H1 (cell line): Measurements from ENCODE around the gene MEN1. TPM values are rescaled to one million over a fixed set of nuclear protein-coding genes. Genes with fewer than 3 reads are reported as not detected.

Experiments
- CTCF ChIA-PET: fragments of 300-600 bp; sonication (Branson Sonifier 250); formaldehyde crosslinking; loops from one replicate; lab custom pipeline; 2021; ENCODE audit not compliant: partially characterized antibody; lab: Charles Lee
- POLR2A ChIA-PET: fragments of 300-600 bp; sonication (Branson Sonifier 250); formaldehyde crosslinking; loops from one replicate; lab custom pipeline; 2021; ENCODE audit warnings: inconsistent platforms; ENCODE audit not compliant: partially characterized antibody; lab: Charles Lee
- DNase-seq, 2 experiments: peaks; one replicate each; pipeline versions ENCODE4 v3.0.0 to v3.0.0-alpha.2; 2010 to 2022; ENCODE audit warnings: low spot score in 2 of 2, low read depth in 1 of 2, mixed read lengths in 1 of 2
- FAIRE-seq: peaks from 2 replicates; lab custom pipeline; 2011; peaks lifted over from hg19 to GRCh38; lab: Jason Lieb, UNC
- H2AFZ ChIP-seq: 2 replicates; pipeline ENCODE4 v1.8.1; 2012; ENCODE audit warnings: low read length, inconsistent platforms
- H2AK5ac ChIP-seq: 2 replicates; pipeline ENCODE4 v1.6.1; 2013; ENCODE audit warnings: low read depth, low read length
- H2BK120ac ChIP-seq: replicated peaks from 2 replicates; pipeline ENCODE3; 2013; ENCODE audit warnings: low read depth, low read length, inconsistent platforms
- H2BK12ac ChIP-seq: 2 replicates; pipeline ENCODE4 v1.6.1; 2013; ENCODE audit warnings: low read depth, low read length
- H2BK15ac ChIP-seq: 2 replicates; pipeline ENCODE4 v1.6.1; 2013; ENCODE audit warnings: low read length
- H2BK20ac ChIP-seq: 2 replicates; pipeline ENCODE4 v1.6.1; 2013; ENCODE audit warnings: low read length
- H2BK5ac ChIP-seq: 2 replicates; pipeline ENCODE4 v1.6.1; 2013; ENCODE audit warnings: low read depth, low read length
- H3K14ac ChIP-seq: 2 replicates; pipeline ENCODE4 v1.6.1; 2013; ENCODE audit warnings: inconsistent platforms; ENCODE audit not compliant: insufficient read length
- H3K18ac ChIP-seq: 2 replicates; pipeline ENCODE4 v1.6.1; 2013; ENCODE audit warnings: low read length; ENCODE audit errors: extremely low read depth
- H3K23ac ChIP-seq: 2 replicates; pipeline ENCODE4 v1.6.1; 2013; ENCODE audit warnings: inconsistent platforms; ENCODE audit not compliant: insufficient read length
- H3K23me2 ChIP-seq: 2 replicates; pipeline ENCODE4 v1.6.1; 2013; ENCODE audit warnings: low read depth, low read length
- H3K27ac ChIP-seq: 2 replicates; pipeline ENCODE4 v1.6.1; 2011; ENCODE audit warnings: low read depth, low read length, inconsistent platforms
- H3K27me3 ChIP-seq, 4 experiments: replicated peaks in 1 of 4; 1 replicate in 1 of 4; 2 replicates in 3 of 4; pipeline versions ENCODE4 v1.6.1 to v1.8.1; 2011 to 2013; ENCODE audit warnings: low read length in 3 of 4, mild to moderate bottlenecking in 3 of 4, inconsistent platforms in 2 of 4, mixed read lengths in 2 of 4, moderate library complexity in 1 of 4; ENCODE audit not compliant: control insufficient read depth in 3 of 4, insufficient read depth in 3 of 4; ENCODE audit errors: extremely low read depth in 1 of 4
- H3K36me3 ChIP-seq, 4 experiments: 2 replicates each; pipeline versions ENCODE4 v1.6.1 to v1.8.1; 2011 to 2013; ENCODE audit warnings: mild to moderate bottlenecking in 4 of 4, low read length in 3 of 4, moderate library complexity in 2 of 4, control low read depth in 1 of 4, inconsistent platforms in 1 of 4; ENCODE audit not compliant: insufficient read depth in 4 of 4, control insufficient read depth in 2 of 4
- H3K4ac ChIP-seq: replicated peaks from 2 replicates; pipeline ENCODE3; 2013; ENCODE audit warnings: low read length, low read depth, mixed read lengths, inconsistent platforms; ENCODE audit not compliant: insufficient read length
- H3K4me1 ChIP-seq, 4 experiments: replicated peaks in 1 of 4; 1 replicate in 1 of 4; 2 replicates in 3 of 4; pipeline versions ENCODE4 v1.6.1 to v1.8.1; 2011 to 2013; ENCODE audit warnings: low read length in 3 of 4, inconsistent platforms in 2 of 4, mixed read lengths in 1 of 4; ENCODE audit not compliant: insufficient read depth in 4 of 4, control insufficient read depth in 3 of 4
- H3K4me2 ChIP-seq, 2 experiments: 2 replicates each; pipeline versions ENCODE4 v1.6.1 to v1.8.1; 2011 to 2013; ENCODE audit warnings: low read depth in 2 of 2, low read length in 2 of 2, control low read depth in 1 of 2, inconsistent platforms in 1 of 2, mild to moderate bottlenecking in 1 of 2; ENCODE audit not compliant: insufficient read depth in 1 of 2
- H3K4me3 ChIP-seq, 4 experiments: fragments of 200-600, 300-600 bp in 1 of 4; sonication (generic), shearing (Covaris generic), sonication (Bioruptor Twin) in 1 of 4; 2 replicates each; pipeline versions ENCODE4 v1.5.1 to v1.8.1; 2011 to 2016; ENCODE audit warnings: low read length in 4 of 4, low read depth in 3 of 4, control low read depth in 2 of 4, inconsistent platforms in 2 of 4, mild to moderate bottlenecking in 2 of 4, mixed read lengths in 1 of 4, moderate library complexity in 1 of 4; ENCODE audit not compliant: insufficient read depth in 2 of 4; ENCODE audit errors: extremely low read depth in 1 of 4
- H3K56ac ChIP-seq: replicated peaks from 2 replicates; pipeline ENCODE3; 2013; ENCODE audit warnings: low read depth, mild to moderate bottlenecking, mixed read lengths, low read length, inconsistent platforms; ENCODE audit not compliant: insufficient read length
- H3K79me1 ChIP-seq: 2 replicates; pipeline ENCODE4 v1.6.1; 2013; ENCODE audit warnings: low read depth, low read length, control low read depth
- H3K79me2 ChIP-seq, 2 experiments: 2 replicates each; pipeline versions ENCODE4 v1.6.1 to v1.8.1; 2012 to 2013; ENCODE audit warnings: low read length in 2 of 2, mild to moderate bottlenecking in 2 of 2, inconsistent platforms in 1 of 2; ENCODE audit not compliant: insufficient read depth in 2 of 2, control insufficient read depth in 1 of 2
- H3K9ac ChIP-seq, 4 experiments: replicated peaks in 1 of 4; 1 replicate in 1 of 4; 2 replicates in 3 of 4; pipeline versions ENCODE4 v1.6.1 to v1.8.1; 2011 to 2013; ENCODE audit warnings: low read depth in 3 of 4, low read length in 3 of 4, control low read depth in 2 of 4, mild to moderate bottlenecking in 2 of 4, moderate library complexity in 2 of 4, inconsistent platforms in 1 of 4; ENCODE audit errors: extremely low read depth in 1 of 4
- H3K9me3 ChIP-seq, 2 experiments: 2 replicates each; pipeline versions ENCODE4 v1.6.1 to v1.8.1; 2012 to 2013; ENCODE audit warnings: mild to moderate bottlenecking in 2 of 2, moderate library complexity in 2 of 2, control low read depth in 1 of 2, inconsistent platforms in 1 of 2, low read depth in 1 of 2, low read length in 1 of 2, mixed read lengths in 1 of 2; ENCODE audit not compliant: insufficient read depth in 2 of 2
- H4K20me1 ChIP-seq, 2 experiments: replicated peaks in 1 of 2; 2 replicates each; pipeline versions ENCODE3 to v1.8.1; 2011 to 2013; ENCODE audit warnings: inconsistent platforms in 2 of 2, low read length in 2 of 2, mild to moderate bottlenecking in 1 of 2; ENCODE audit not compliant: insufficient read depth in 2 of 2, control insufficient read depth in 1 of 2
- H4K5ac ChIP-seq: 2 replicates; pipeline ENCODE4 v1.6.1; 2013; ENCODE audit warnings: low read length, low read depth, mixed read lengths, inconsistent platforms; ENCODE audit not compliant: insufficient read length
- H4K8ac ChIP-seq: 2 replicates; pipeline ENCODE4 v1.8.0; 2013; ENCODE audit warnings: mild to moderate bottlenecking, moderate library complexity, low read length, inconsistent platforms; ENCODE audit not compliant: insufficient read depth; ENCODE audit errors: extremely low read depth
- H4K91ac ChIP-seq: replicated peaks from 2 replicates; pipeline ENCODE3; 2013; ENCODE audit warnings: low read length, mixed read lengths, inconsistent platforms; ENCODE audit not compliant: insufficient read length
- ASH2L ChIP-seq: fragments of 200-600, 300-600 bp; sonication (generic); IDR thresholded peaks from one replicate; pipeline ENCODE4 v1.7.1; 2017; ENCODE audit warnings: low read length
- ATF3 ChIP-seq: IDR thresholded peaks from 2 replicates; pipeline ENCODE4 v1.6.1; 2011; ENCODE audit warnings: low read depth, mild to moderate bottlenecking, low read length; ENCODE audit not compliant: insufficient read depth
- BACH1 ChIP-seq: IDR thresholded peaks from 2 replicates; pipeline ENCODE4 v1.6.1; 2012; ENCODE audit warnings: low read length, improper control_type of control experiment
- BRCA1 ChIP-seq: IDR thresholded peaks from 2 replicates; pipeline ENCODE4 v1.6.1; 2012; ENCODE audit warnings: low read depth, low read length, improper control_type of control experiment
- CHD2 ChIP-seq: IDR thresholded peaks from 2 replicates; pipeline ENCODE4 v1.6.1; 2012; ENCODE audit warnings: low read length, improper control_type of control experiment
- CREB1 ChIP-seq: IDR thresholded peaks from 2 replicates; pipeline ENCODE4 v1.6.1; 2012; ENCODE audit warnings: inconsistent platforms
- GABPA ChIP-seq: IDR thresholded peaks from 2 replicates; pipeline ENCODE4 v1.6.1; 2011; ENCODE audit warnings: mild to moderate bottlenecking, low read length, moderate library complexity, borderline replicate concordance; ENCODE audit not compliant: insufficient read depth
- HDAC2 ChIP-seq, 2 experiments: fragments of 300-600 bp in 1 of 2; sonication (generic) in 1 of 2; IDR thresholded peaks; 2 replicates each; pipeline ENCODE4 v1.6.1; 2011 to 2012; ENCODE audit warnings: low read depth in 2 of 2, low read length in 2 of 2, mild to moderate bottlenecking in 2 of 2, moderate library complexity in 2 of 2, borderline replicate concordance in 1 of 2, inconsistent platforms in 1 of 2
- POLR2A ChIP-seq, 2 experiments: IDR thresholded peaks; 1 replicate in 1 of 2; 2 replicates in 1 of 2; pipeline ENCODE4 v1.6.1; 2011; ENCODE audit warnings: low read depth in 2 of 2, low read length in 2 of 2, mild to moderate bottlenecking in 2 of 2; ENCODE audit errors: control extremely low read depth in 1 of 2
- RNF2 ChIP-seq: fragments of 200-900, 300-1000 bp; sonication (generic); IDR thresholded peaks from 2 replicates; pipeline ENCODE4 v1.7.1; 2016; ENCODE audit warnings: borderline replicate concordance, low read depth, mild to moderate bottlenecking, antibody characterized with exemption, low read length; ENCODE audit not compliant: poor library complexity, severe bottlenecking; ENCODE audit errors: missing control alignments
- SP2 ChIP-seq: IDR thresholded peaks from 2 replicates; pipeline ENCODE4 v1.6.1; 2012; ENCODE audit warnings: mild to moderate bottlenecking, low read length, inconsistent platforms
- SRF ChIP-seq: IDR thresholded peaks from 2 replicates; pipeline ENCODE4 v1.6.1; 2011; ENCODE audit warnings: mild to moderate bottlenecking, low read depth, low read length, moderate library complexity
- TAF1 ChIP-seq: IDR thresholded peaks from 2 replicates; pipeline ENCODE4 v1.6.1; 2011; ENCODE audit warnings: mild to moderate bottlenecking, low read depth, low read length
- TCF12 ChIP-seq: IDR thresholded peaks from 2 replicates; pipeline ENCODE4 v1.6.1; 2011; ENCODE audit warnings: low read depth, mild to moderate bottlenecking, low read length
- ZNF274 ChIP-seq: IDR thresholded peaks from 2 replicates; pipeline ENCODE4 v1.7.0; 2012; ENCODE audit warnings: low read length, borderline replicate concordance; ENCODE audit errors: extremely low read depth
- WGBS, 2 experiments: shearing (Covaris generic) in 1 of 2; methylation state at CpG; one replicate each; pipeline versions ENCODE4 v1.1.6 to v1.1.7; 2013 to 2015; ENCODE audit warnings: low lambda C conversion rate in 2 of 2, mixed read lengths in 2 of 2, inconsistent platforms in 1 of 2, low coverage in 1 of 2, missing lambda C conversion rate in 1 of 2; ENCODE audit not compliant: insufficient replicate concordance in 2 of 2, insufficient coverage in 1 of 2, insufficient read length in 1 of 2; ENCODE audit errors: extremely low coverage in 1 of 2, missing lambda C conversion rate in 1 of 2; 5-methylcytosine and 5-hydroxymethylcytosine counted together
- polyA plus RNA-seq, 7 experiments: library from polyadenylated mRNA; depleted of rRNA in 3 of 7; stranded (reverse) in 5 of 7; unstranded in 2 of 7; fragments of >200 nt in 5 of 7; fragments of 200-250 nt in 2 of 7; gene quantifications; 1 replicate in 5 of 7; 2 replicates in 1 of 7; 4 replicates in 1 of 7; pipeline versions ENCODE4 v1.2.1 to v1.2.3, GENCODE V29; 2011 to 2013; ENCODE audit warnings: missing spikeins in 2 of 7, mixed read lengths in 2 of 7
- total RNA-seq: library from RNA; stranded (reverse); fragmentation: NEBNext Ultra II Directional; extraction: Animal tissue kit (Norgen Biotek cat#: 25700); gene quantifications from 2 replicates; pipeline ENCODE4 v1.2.1, GENCODE V29; 2021

Gene MEN1
- total and polyA plus RNA-seq, 2 of the 8 experiments (the other 6 are each of a cell fraction or from before 2014, with no cell fraction given) = 47.2 to 56.3 TPM

- Histone ChIP-seq H2BK15ac (no peak overlapping the region), H2BK12ac (no peak overlapping the region), H3K9me3 (no peaks in the 10 kb centered on the region), H3K27ac (no peak overlapping the region), H3K4me2 (no peak overlapping the region), H2AK5ac (no peak overlapping the region), H3K27me3 (no peaks in the 10 kb centered on the region), H3K18ac (no peak overlapping the region), H3K14ac (no peak overlapping the region), H3K4ac (no peak overlapping the region), H4K91ac (no peak overlapping the region), H3K23me2 (no peaks in the 10 kb centered on the region), H4K20me1 (peaks cover 7 to 8% of the 10 kb centered on the region in 2 experiments), H4K5ac (no peak overlapping the region), H3K79me1 (no peaks in the 10 kb centered on the region), H3K79me2 (no peaks in the 10 kb centered on the region), H3K36me3 (peaks cover 5 to 36% (median 14%) of the 10 kb centered on the region in 4 experiments; a peak in 5 of 8 replicates), H3K4me1 (no peaks in the 10 kb centered on the region), H4K8ac (no peak overlapping the region), H2BK5ac (no peak overlapping the region), H3K56ac (no peak overlapping the region), H2BK20ac (no peak overlapping the region), H3K9ac (no peak overlapping the region), H3K4me3 (no peak overlapping the region), H2AFZ (no peak overlapping the region), H3K23ac (no peak overlapping the region), H2BK120ac (no peak overlapping the region)
- no peak for FAIRE-seq
- DNase-seq = no peak
- ChIA-PET CTCF (interaction anchor here (1.0 to 1.9 kb wide), 5 partner anchors 15 to 46 kb away, joined by 3 to 6 read pairs (median 3); partner anchors contain the start of gene MAP4K2), POLR2A (interaction anchor here (1.0 kb wide), 1 partner anchor 18 kb away, joined by 5 read pairs; no protein-coding TSS in a partner anchor)
- WGBS, 2 experiments = 100% methylated on average over 3 of the region's 10 CpGs; no CpG with 5 or more reads in 1 of the 2 experiments
- TF ChIP-seq RNF2 = no peak
- TF ChIP-seq HDAC2 (IDR thresholded peaks at IDR 0.05; ENCODE audit: borderline replicate concordance in 1 of 2, low read depth in 2 of 2, low read length in 2 of 2) = no peak
- no peak for TF ChIP-seq TCF12
- no peak for TF ChIP-seq BACH1
- no peak for TF ChIP-seq ASH2L
- TF ChIP-seq TAF1 = no peak
- TF ChIP-seq SP2 = no peak
- TF ChIP-seq CHD2 = no peak
- no peak for TF ChIP-seq ZNF274
- TF ChIP-seq BRCA1 = no peak
- no peak for TF ChIP-seq POLR2A (IDR thresholded peaks at IDR 0.05; ENCODE audit: control extremely low read depth in 1 of 2, low read depth in 2 of 2, low read length in 2 of 2)
- TF ChIP-seq CREB1 = no peak
- no peak for TF ChIP-seq GABPA
- TF ChIP-seq ATF3 = no peak
- no peak for TF ChIP-seq SRF
Measured at GRCh38 chr11:64833509-64833908, 23.2 kb upstream of the MEN1 start.
